ENCODE measurements around the gene SRA1. TPM values are rescaled to one million over a fixed set of nuclear protein-coding genes. Genes with fewer than 3 reads are reported as not detected.

The SRA1 gene
- total and polyA plus RNA-seq, 9 of the 15 experiments (the other 6 are each of a cell fraction or from before 2014, with no cell fraction given): 24.1 to 47.4 (median 41.3) TPM

DNA sequence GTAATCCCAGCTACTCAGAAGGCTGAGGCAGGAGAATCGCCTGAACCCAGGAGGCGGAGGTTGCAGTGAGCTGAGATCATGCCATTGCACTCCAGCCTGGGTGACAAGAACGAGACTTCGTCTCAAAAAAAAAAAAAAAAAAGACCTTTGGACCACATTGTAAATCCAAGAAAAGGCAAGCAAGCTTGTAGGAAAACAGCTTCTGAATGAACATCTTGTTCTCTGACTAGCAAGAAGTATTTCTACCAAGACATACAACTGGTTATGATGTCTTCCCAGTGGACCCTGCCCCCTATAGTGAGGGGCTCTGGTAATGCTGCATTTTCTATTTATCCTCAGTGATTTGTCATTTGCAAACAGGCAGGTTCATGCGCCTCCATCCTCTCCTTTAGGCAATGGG, 14.3 kb downstream of the SRA1 start:
- ChIA-PET CTCF (ENCODE audit: low intra/inter-chr PET ratio) (no interaction called here), POLR2A (no interaction called here)
- TF ChIP-seq, protein P1, sequence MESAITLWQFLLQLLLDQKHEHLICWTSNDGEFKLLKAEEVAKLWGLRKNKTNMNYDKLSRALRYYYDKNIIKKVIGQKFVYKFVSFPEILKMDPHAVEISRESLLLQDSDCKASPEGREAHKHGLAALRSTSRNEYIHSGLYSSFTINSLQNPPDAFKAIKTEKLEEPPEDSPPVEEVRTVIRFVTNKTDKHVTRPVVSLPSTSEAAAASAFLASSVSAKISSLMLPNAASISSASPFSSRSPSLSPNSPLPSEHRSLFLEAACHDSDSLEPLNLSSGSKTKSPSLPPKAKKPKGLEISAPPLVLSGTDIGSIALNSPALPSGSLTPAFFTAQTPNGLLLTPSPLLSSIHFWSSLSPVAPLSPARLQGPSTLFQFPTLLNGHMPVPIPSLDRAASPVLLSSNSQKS (CRISPR knock-in tag; IDR thresholded peaks at IDR 0.05): no peak
- no peak for TF ChIP-seq POLR2G (IDR thresholded peaks at IDR 0.05; ENCODE audit: low read depth, low read length)
- TF ChIP-seq LEF1 (IDR thresholded peaks at IDR 0.05): no peak
- TF ChIP-seq KAT7 (CRISPR knock-in tag; IDR thresholded peaks at IDR 0.05; ENCODE audit: borderline replicate concordance): no peak
- no peak for TF ChIP-seq TCF7L2 (IDR thresholded peaks at IDR 0.05; ENCODE audit: low read depth, low read length)
- no peak for TF ChIP-seq ZNF224 (CRISPR knock-in tag; IDR thresholded peaks at IDR 0.05)
- TF ChIP-seq, protein P2, sequence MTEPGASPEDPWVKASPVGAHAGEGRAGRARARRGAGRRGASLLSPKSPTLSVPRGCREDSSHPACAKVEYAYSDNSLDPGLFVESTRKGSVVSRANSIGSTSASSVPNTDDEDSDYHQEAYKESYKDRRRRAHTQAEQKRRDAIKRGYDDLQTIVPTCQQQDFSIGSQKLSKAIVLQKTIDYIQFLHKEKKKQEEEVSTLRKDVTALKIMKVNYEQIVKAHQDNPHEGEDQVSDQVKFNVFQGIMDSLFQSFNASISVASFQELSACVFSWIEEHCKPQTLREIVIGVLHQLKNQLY (CRISPR knock-in tag; conservative IDR thresholded peaks at IDR 0.05): no peak
- TF ChIP-seq, protein P3, sequence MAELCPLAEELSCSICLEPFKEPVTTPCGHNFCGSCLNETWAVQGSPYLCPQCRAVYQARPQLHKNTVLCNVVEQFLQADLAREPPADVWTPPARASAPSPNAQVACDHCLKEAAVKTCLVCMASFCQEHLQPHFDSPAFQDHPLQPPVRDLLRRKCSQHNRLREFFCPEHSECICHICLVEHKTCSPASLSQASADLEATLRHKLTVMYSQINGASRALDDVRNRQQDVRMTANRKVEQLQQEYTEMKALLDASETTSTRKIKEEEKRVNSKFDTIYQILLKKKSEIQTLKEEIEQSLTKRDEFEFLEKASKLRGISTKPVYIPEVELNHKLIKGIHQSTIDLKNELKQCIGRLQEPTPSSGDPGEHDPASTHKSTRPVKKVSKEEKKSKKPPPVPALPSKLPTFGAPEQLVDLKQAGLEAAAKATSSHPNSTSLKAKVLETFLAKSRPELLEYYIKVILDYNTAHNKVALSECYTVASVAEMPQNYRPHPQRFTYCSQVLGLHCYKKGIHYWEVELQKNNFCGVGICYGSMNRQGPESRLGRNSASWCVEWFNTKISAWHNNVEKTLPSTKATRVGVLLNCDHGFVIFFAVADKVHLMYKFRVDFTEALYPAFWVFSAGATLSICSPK (IDR thresholded peaks at IDR 0.05; ENCODE audit: borderline replicate concordance): no peak
- TF ChIP-seq POLR2H (tag; IDR thresholded peaks at IDR 0.05; ENCODE audit: low read depth): no peak
- no peak for TF ChIP-seq STAT5B (CRISPR knock-in tag; IDR thresholded peaks at IDR 0.05)
- TF ChIP-seq DDX20 (tag; IDR thresholded peaks at IDR 0.05; ENCODE audit: low read depth): no peak
- no peak for TF ChIP-seq HDGF (IDR thresholded peaks at IDR 0.05)
- no peak for TF ChIP-seq NEUROD1 (IDR thresholded peaks at IDR 0.05; ENCODE audit: borderline replicate concordance, low read depth, low read length, partially characterized antibody)
- no peak for TF ChIP-seq ZFPM2 (CRISPR knock-in tag; IDR thresholded peaks at IDR 0.05)
- TF ChIP-seq, protein P4, sequence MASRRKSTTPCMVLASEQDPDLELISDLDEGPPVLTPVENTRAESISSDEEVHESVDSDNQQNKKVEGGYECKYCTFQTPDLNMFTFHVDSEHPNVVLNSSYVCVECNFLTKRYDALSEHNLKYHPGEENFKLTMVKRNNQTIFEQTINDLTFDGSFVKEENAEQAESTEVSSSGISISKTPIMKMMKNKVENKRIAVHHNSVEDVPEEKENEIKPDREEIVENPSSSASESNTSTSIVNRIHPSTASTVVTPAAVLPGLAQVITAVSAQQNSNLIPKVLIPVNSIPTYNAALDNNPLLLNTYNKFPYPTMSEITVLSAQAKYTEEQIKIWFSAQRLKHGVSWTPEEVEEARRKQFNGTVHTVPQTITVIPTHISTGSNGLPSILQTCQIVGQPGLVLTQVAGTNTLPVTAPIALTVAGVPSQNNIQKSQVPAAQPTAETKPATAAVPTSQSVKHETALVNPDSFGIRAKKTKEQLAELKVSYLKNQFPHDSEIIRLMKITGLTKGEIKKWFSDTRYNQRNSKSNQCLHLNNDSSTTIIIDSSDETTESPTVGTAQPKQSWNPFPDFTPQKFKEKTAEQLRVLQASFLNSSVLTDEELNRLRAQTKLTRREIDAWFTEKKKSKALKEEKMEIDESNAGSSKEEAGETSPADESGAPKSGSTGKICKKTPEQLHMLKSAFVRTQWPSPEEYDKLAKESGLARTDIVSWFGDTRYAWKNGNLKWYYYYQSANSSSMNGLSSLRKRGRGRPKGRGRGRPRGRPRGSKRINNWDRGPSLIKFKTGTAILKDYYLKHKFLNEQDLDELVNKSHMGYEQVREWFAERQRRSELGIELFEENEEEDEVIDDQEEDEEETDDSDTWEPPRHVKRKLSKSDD (conservative IDR thresholded peaks at IDR 0.05; ENCODE audit: low read length): no peak
- no peak for TF ChIP-seq BRD4 (IDR thresholded peaks at IDR 0.05)
- TF ChIP-seq ZNF197 (CRISPR knock-in tag; IDR thresholded peaks at IDR 0.05; ENCODE audit: low read depth): no peak
- no peak for TF ChIP-seq MIER1 (IDR thresholded peaks at IDR 0.05; ENCODE audit: low read depth)
- no peak for TF ChIP-seq ZNF75A (CRISPR knock-in tag; IDR thresholded peaks at IDR 0.05)
- WGBS (ENCODE audit: insufficient coverage, low coverage, missing lambda C conversion rate): 94% methylated on average over 1 of the region's 5 CpGs
- Histone ChIP-seq H3K9me3 (replicated peaks; ENCODE audit: control insufficient read depth, insufficient read depth, low read depth, low read length) (no peaks in the 10 kb centered on the region), H3K9me1 (ENCODE audit: control insufficient read depth, insufficient read depth, low read length) (peaks cover 3% of the 10 kb centered on the region), H3K36me3 (ENCODE audit: control insufficient read depth, insufficient read depth, low read length) (peaks cover 63% of the 10 kb centered on the region; the same call in 2 of the 3 replicates), H3K9ac (ENCODE audit: insufficient read depth in 1 of 2, low read depth in 2 of 2, low read length in 2 of 2) (no peak overlapping the region), H3K4me2 (ENCODE audit: insufficient read depth, low read length) (no peak overlapping the region), H3K79me2 (ENCODE audit: control insufficient read depth, insufficient read depth, low read length) (peaks cover 2% of the 10 kb centered on the region; the same call in 1 of the 3 replicates), H3K27me3 (ENCODE audit: control insufficient read depth in 2 of 2, insufficient read depth in 2 of 2, low read length in 2 of 2) (no peaks in the 10 kb centered on the region), H2AFZ (ENCODE audit: low read depth, low read length) (no peak overlapping the region), H4K20me1 (replicated peaks; ENCODE audit: control insufficient read depth, insufficient read depth, low read length) (no peaks in the 10 kb centered on the region), H3K27ac (ENCODE audit: extremely low read depth, low read depth, low read length) (no peak overlapping the region), H3K4me3 (no peak overlapping the region), H3K4me1 (replicated peaks in 1 of 2; ENCODE audit: control insufficient read depth in 2 of 2, insufficient read depth in 2 of 2, low read length in 2 of 2) (peaks cover 10 to 12% of the 10 kb centered on the region in 2 experiments; a peak in 4 of 5 replicates)
- no peak for DNase-seq (ENCODE audit: extremely low read depth in 1 of 4, low spot score in 3 of 4)
- FAIRE-seq: no peak
- no TSS peak for BruUV-seq (replicated peaks)
- intact Hi-C loops (cut with micrococcal nuclease): no loop called here
- no peak for ATAC-seq
- in situ Hi-C loops (cut with MboI): no loop called here
